NCI-H2196 treated with DMSO at 0.1 percent for 48 hours (cell line): ENCODE measurements around the gene RBM22.
A peak's percentile ranks its signal among the peaks of the same experiment; 100 is the strongest.

Experiments
- DNase-seq: peaks from one replicate; lab custom pipeline; 2025; ENCODE audit not compliant: unreplicated experiment; lab: John Stamatoyannopoulos, UW

RBM22 gene

DNA sequence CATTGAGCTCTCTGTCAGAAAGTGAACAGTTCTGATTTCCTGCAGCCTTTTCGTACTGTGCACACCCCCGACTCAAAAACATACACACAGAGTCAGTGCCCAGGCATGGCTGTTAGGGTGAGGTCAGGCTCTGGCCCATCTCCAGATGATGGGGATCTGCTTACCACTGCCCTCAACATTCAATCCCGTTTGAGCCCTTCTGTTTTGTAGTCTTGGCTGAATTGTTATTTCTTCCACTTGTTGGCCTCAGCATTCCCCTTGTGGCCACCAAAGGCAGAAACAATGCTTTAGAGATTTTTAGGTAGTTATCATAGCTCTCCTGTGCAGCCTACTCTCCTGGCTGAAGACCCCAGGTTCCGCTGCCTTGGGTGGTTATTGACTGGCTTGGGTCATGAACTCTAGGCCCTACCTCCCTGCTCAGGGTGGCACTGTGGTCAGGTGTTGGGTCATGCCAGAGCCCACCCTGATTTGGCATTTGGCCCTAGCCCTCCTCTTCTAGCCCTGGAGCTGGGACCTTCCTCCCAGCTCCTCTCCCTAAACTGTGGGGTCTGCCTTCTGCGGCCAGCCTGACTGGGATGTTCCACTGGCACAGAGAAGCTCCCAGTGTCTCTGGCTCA lies 47.6 kb downstream of the RBM22 start:
- DNase-seq = no peak

DNA sequence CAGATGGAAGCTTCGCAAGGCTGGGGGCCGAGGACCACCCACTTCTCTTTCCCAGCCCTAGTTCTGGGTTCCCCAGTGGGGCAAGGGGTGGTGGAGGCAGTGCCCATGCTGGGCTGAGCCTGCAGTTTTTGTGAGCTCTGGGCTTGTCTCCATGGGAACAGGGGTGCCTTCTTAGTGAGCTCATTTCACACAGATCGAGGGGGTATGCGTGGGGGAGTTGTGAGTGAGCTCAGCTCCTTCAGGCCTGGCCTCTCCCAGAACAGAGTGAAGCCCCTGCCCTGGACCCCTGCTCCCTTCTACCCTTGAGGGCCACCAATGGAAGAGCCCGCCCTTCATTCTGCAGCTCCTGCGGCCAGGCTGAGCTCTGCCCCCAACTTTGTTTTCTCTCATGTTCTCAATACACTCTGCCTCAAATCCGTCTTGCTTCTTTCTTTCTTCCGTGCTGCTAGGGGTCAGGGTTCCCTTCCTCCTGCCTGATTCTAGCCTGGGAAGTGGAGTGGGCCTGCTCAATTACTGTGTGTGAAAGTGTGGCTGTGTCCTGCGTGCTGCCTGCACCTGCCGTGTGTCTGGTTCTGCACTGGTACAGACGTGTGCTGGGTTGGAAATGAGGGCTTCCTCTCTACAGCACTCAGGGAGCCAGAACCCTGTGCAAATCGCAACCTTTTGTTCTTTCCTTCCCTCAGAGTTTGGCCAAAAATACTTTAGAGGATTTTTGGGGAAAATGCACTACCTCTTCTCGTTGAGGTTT lies 48.8 kb downstream of the RBM22 start:
- no peak for DNase-seq

DNA sequence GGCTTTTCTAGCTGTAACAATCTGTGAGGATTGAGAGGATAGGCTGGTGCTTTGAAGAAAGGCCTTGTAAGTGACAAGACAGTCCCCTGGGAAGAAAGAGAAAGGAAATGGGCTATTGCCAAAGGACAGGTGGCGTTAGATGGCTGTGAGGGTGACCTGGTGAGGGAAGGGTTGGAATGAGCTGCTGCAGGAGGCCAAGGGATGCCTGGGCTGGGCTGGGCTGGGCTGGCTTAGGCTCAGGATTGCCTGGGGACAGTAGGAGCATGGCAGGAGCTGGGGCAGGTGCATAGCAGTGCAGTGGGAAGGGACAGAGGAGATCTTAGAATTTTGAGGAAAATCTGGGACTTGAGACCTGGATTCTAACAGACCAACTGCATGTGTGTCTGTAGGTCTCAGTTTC lies 49.5 kb downstream of the RBM22 start:
- DNase-seq = no peak

DNA sequence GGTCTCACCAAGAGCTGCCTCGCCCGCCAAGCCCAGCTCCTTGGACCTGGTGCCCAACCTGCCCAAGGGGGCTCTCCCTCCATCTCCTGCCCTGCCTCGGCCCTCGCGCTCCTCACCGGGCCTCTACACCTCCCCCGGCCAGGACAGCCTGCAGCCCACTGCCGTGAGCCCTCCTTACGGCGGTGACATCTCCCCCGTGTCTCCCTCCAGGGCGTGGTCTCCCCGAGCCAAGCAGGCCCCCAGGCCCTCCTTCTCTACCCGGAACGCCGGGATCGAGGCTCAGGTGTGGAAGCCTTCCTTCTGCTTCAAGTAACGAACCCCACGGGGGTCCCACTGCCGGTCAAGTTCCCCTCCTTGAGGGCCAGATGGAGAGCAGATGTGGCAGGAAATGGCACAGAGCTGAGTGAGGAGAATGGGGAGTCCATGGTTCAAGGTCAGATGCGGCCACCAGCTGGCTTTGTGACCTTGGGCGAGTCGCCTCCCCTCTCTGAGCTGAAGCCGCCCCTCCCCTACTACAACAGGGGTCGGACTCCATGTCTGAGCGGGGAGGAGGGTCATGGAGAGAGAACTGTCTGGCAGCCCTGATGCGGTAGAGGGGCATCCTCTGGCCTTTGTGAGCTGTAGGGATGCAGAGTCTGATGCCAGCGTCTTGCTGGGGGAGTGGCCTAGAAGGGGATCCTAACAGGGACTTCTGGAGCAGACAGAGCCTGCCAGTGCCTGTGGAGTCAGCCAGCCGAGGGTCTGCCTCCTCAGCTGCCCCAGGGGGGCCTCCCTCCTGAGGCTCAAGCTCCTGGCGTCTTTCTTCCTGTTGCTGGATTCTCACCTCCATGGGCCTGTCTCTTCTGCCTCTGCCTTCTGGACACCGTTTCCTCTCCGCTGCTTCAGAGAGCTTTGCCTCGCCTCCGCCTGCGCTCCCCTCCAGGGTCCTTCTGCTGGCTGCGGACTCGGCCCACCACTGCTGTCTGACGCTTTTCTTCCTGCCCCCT lies 50.5 kb downstream of the RBM22 start:
- no peak for DNase-seq

DNA sequence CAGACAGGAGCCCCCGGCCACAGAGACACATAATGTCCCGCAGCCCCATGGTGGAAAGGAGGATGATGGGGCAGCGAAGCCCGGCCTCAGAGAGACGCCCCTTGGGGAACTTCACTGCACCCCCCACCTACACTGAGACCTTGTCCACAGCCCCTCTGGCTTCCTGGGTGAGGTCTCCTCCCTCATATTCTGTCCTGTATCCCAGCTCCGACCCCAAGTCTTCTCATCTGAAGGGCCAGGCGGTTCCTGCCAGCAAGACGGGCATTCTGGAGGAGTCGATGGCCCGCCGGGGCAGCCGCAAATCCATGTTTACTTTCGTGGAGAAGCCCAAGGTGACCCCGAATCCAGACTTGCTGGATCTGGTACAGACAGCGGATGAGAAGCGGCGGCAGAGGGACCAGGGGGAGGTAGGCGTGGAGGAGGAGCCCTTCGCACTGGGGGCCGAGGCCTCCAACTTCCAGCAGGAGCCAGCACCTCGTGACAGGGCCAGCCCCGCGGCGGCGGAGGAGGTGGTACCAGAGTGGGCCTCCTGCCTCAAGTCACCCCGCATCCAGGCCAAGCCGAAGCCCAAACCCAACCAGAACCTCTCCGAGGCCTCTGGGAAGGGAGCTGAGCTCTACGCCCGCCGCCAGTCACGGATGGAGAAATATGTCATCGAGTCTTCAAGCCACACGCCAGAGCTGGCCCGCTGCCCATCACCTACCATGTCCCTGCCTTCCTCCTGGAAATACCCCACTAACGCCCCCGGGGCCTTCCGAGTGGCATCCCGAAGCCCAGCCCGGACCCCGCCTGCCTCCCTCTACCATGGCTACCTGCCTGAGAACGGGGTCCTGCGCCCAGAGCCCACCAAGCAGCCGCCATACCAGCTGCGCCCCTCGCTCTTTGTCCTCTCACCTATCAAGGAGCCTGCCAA lies 51.5 kb downstream of the RBM22 start:
- no peak for DNase-seq

DNA sequence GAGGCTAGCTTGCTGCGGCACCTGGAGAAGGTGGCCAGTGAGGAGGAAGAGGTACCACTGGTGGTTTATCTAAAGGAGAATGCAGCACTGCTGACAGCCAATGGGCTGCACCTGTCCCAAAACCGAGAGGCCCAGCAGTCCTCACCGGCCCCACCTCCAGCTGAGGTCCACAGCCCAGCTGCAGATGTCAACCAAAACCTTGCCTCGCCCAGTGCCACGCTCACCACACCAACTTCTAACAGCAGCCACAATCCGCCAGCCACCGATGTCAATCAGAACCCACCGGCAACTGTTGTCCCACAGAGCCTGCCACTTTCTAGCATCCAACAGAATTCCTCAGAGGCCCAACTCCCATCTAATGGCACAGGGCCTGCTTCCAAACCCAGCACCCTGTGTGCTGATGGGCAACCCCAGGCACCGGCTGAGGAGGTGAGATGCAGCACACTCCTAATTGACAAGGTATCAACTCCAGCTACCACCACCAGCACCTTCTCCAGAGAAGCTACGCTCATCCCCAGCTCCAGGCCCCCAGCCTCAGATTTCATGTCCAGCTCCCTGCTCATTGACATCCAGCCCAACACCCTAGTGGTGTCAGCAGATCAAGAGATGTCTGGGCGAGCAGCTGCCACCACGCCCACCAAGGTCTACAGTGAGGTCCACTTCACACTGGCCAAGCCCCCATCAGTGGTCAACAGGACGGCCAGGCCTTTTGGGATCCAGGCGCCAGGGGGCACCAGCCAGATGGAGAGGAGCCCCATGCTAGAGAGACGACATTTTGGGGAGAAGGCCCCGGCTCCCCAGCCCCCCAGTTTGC lies 52.4 kb downstream of the RBM22 start:
- DNase-seq = no peak

DNA sequence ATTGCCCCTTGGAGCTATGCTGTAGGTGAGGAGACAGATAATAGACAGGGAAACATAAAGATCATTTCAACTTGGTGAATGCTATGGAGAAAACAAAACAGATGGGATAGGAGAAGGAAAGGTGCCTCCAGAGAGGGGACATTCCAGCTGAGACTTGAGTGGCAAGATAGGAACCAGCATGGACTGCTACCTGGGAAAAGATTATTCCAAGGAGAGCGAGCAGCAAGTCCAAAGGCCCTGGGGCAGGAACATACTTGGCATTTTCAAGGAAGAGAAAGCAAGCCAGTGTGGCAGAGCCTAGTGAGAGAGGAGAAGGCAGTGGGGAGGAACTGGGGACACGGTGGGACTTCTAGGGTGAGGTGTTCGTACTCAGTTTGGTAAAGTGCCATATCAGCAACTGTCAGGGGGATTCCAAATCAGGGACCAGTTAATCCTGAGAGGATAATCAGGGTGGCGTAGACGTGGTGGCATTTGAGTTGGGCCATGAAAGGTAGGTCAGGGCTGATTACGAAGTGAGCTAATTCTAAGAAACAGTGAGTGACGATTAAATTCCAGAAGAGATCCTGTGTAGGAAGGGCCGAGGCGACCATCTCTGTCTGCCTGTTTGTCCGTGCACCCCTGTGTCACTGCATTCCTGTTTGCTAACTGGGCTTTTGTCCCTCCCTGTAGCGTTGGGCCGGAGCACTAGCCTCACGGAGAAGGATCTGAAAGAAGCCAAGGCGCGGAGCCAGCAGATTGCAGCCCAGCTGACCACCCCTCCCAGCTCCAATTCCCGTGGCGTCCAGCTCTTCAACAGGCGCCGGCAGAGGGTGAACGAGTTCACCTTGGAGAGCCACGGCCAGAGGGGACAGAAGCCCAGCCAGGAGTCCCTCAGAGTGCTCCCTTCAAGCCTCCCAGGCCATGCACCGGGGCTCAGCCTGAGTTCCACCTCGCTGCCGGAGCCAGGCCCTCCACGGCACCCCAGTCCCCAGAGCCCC lies 53.3 kb downstream of the RBM22 start:
- no peak for DNase-seq

DNA sequence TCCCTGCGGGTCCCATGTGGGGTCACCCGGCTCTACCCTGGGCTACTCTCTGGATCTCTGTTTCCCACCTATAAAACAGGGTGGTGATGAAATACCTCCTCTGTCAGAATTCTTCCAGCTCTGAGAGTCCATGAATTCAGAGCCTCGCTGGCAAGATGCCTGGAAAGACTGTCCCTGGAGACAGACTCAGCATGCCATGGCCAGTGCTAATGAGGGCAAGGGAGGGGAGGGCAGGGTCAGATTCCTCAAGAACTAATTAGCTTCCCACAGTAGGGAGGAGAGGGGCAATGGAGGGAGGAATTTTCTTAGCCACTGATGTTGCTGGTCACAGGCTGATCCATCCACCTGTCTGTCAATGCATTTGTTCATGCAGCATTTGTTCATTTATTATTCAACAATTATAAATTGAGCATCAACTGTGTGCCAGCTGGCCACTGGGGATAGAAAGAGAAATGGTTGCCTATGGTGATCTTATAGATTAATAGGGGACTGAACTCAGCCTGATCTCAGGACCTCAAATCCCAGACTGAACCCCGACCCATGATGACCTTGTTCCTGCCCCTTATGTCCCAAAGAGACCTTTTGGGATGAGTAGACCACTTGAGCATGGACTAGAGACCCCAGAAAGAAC lies 55.7 kb downstream of the RBM22 start:
- no peak for DNase-seq

DNA sequence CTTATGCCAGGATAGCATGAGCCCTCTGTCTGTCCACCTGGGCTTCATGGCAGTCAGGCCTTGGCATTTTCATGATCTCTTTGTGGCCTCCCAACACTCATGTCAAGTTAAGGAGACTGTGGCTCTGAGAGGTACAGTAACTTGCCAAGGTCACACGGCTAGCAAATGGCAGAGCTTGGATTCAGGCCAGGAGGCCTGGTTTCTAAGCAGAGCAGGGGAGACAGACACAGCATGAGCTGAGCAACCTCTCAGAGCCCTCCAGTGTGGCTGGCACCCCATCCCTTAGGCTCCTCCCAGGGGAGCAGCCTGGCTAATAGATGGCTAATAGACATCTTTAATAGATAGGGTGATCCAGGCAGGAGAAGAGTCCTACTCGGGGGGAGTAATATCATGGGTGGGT lies 56.3 kb downstream of the RBM22 start:
- no peak for DNase-seq

DNA sequence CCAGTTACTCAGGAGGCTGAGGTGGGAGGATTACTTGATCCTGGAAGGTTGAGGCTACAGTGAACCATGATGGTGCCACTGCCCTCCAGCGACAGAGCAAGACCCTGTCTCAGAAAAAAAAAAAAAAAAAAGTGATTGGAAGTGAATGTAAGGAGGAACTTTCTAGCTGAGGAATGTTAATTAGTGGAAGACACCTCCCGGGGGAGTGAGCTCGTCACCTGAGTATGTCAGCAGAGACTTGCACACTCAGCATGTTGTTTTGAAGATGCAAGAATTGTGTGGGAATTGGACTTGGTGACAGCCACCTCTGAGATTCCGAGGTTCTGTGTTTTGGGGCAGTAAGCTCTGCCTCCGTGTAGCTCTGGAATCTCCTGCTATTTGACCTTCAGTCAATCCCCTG lies 56.8 kb downstream of the RBM22 start:
- DNase-seq = no peak

DNA sequence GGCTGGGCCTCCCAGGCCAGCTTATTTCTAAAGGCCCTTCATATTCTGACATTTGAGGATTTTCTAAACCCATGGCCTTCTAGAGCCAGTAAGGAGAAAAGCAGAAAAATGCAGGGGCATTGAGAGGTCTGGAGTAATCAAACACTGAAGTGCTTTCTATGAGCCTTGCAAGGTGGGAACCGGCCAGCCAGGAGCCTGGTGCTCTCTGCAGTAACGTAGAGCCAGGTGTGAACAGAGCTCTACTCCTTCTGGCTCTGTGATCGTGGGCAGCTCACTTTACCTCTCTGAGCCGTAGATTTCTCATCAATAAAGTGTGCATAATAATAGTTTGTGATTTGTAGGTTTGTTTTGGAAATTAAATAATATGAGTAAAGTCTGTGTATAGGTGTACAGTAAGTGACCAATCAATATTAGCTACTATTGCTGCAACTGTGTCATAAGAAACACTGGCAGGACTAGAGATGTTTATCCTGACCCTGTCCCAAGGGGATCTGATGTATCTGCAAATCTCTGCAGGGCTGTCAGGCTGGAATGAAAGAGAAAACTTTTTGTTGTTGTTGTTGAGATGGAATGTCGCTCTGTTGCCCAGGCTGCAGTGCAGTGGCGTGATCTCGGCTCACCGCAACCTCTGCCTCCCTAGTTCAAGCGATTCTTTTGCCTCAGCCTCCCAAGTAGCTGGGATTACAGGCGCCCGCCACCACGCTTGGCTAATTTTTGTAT lies 57.7 kb downstream of the RBM22 start:
- DNase-seq = no peak

DNA sequence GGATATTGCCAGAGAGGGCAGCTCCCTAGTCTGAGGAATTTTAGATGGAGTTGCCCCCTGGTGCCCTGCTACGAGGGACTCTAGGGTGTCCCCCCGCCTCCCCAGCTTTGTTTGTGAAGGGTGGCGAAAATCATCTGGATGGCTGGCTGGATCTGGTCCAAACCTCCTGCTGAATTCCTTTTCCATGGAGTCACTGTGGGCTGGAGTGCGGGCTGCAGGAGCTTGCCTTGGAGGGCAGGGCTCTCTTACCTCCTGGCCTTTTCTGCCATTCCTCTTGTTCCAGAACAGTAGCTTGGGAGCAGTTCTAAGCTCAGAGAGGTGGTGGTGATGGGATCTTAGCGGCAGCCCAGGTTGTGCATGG lies 58.3 kb downstream of the RBM22 start:
- peak; percentile 51 for DNase-seq

DNA sequence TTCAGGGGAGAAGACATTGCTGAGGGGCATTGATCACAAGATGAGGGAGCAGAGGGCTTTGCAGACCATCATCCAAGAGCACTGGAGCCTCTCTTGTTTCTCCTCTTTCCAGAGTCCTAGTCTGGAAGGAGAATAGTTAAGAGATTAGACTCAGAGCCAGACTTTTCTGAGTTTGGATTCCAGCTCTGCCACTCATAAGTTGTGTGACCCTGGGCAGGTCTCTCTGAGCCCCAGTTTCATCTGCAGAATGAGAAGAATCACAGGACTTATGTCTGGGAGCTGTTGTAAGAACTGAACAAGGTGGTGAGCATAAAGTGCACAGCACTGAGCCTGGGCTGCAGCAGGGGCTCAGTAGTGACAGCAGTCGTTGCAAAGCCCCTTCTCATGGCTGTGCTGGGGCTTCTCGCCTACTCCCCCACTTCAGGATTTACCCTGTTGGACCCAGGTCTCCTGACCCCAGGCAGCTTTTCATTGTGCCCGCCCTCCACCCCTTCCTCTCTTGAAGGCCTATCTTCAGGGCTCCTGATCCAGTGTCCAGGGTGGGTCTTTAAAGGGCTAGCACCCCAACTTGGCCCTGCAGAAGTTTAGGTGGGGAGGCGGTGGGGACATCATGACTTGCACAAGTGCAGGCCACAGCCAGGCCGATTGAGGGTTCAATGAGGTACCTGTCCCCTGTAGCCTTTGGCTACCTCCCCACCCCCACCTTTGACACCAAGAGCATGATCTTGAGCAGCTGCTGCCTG lies 58.9 kb downstream of the RBM22 start:
- no peak for DNase-seq

DNA sequence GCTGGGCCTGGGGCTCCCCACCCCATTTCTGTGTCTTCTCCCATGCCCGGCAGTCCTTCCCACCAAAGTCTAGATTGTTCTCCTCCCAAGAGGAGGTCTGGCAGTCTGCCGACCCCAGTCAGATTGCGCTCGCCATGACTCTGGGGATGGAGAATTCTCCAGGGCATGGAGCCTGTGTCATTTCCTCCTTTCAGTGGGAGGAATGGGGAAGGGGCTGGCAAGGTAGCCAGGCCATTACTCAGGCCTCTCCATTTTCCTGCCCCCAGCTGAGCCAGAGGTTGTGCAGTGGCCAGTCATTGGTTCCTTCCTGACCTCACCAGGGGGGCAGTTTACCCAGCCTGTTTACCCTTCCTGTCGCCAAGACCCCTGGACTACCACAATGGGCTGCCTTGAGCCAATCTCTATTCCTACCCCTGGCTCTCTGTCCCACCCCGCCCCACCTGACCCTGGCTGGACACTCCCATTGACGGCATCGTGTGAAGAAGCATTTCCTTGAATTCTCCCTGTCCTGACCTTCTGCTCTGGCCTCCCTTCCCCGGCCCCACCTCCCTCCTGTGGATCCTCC lies 59.8 kb downstream of the RBM22 start:
- DNase-seq = no peak
